ENCODE data around the gene RARRES1. TPM values are rescaled to one million over a fixed set of nuclear protein-coding genes. Genes with fewer than 3 reads are reported as not detected.

The RARRES1 gene
- total RNA-seq, 1 experiment from 2014 or later: not detected

DNA sequence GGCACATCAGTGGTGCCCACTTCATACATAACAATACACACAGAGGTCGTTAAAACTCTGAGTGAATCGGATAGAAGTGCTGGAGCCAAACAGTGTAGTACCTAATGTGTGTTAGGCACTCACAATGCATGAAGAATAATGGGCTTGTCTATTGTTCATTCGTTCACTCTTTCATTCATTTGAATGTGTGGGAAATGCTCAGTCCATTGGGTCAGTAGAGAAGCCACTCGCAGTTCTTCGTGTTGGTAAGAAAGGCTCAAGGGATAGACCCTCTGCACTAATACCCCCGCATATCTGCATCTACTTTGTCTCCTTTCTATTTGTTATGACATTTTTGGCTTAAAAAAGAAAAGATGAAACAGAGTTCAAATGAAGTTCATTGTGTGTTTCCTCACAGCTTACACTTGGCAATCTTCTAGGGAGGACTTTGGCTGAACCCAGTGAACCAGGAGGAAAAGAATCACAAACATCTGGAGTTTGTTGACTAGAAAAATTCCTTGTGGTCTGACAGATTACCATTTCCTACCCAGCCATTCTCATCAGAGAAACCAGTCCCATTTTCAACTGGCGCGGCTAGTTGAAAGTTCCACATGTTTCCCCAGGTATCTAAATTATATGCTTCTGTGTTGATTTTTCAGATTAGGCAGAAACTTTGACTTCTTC, 36.8 kb upstream of the RARRES1 start:
- DNase-seq (ENCODE audit: low spot score): no peak
- no peak overlapping the region for H3K4me3 ChIP-seq (ENCODE audit: low read depth, low read length, poor library complexity, severe bottlenecking)
- intact Hi-C loops (cut with micrococcal nuclease; ENCODE audit: unreplicated experiment): no loop called here
- no peaks in the 10 kb centered on the region for H3K36me3 ChIP-seq (ENCODE audit: insufficient read depth, low read length, poor library complexity, severe bottlenecking)
- no peak overlapping the region for H3K27ac ChIP-seq (ENCODE audit: low read depth, low read length, poor library complexity, severe bottlenecking)
- TF ChIP-seq, protein P1, sequence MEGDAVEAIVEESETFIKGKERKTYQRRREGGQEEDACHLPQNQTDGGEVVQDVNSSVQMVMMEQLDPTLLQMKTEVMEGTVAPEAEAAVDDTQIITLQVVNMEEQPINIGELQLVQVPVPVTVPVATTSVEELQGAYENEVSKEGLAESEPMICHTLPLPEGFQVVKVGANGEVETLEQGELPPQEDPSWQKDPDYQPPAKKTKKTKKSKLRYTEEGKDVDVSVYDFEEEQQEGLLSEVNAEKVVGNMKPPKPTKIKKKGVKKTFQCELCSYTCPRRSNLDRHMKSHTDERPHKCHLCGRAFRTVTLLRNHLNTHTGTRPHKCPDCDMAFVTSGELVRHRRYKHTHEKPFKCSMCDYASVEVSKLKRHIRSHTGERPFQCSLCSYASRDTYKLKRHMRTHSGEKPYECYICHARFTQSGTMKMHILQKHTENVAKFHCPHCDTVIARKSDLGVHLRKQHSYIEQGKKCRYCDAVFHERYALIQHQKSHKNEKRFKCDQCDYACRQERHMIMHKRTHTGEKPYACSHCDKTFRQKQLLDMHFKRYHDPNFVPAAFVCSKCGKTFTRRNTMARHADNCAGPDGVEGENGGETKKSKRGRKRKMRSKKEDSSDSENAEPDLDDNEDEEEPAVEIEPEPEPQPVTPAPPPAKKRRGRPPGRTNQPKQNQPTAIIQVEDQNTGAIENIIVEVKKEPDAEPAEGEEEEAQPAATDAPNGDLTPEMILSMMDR (conservative IDR thresholded peaks at IDR 0.05; ENCODE audit: low read depth, low read length): no peak
- no peak for TF ChIP-seq EZH2 (IDR thresholded peaks at IDR 0.05; ENCODE audit: borderline replicate concordance, low read depth, low read length, poor library complexity, severe bottlenecking)
- CTCF ChIA-PET: no interaction called here
- H3K9me3 ChIP-seq (ENCODE audit: low read depth, low read length, poor library complexity, severe bottlenecking): no peaks in the 10 kb centered on the region
- POLR2A ChIA-PET (ENCODE audit: low non-redundant PET): no interaction called here
- H3K27me3 ChIP-seq (replicated peaks; ENCODE audit: insufficient read depth, low read depth, low read length, poor library complexity): no peaks in the 10 kb centered on the region
- no TSS peak for BruUV-seq (replicated peaks)
- H3K4me1 ChIP-seq (ENCODE audit: insufficient read depth, low read length, poor library complexity, severe bottlenecking): no peaks in the 10 kb centered on the region

DNA sequence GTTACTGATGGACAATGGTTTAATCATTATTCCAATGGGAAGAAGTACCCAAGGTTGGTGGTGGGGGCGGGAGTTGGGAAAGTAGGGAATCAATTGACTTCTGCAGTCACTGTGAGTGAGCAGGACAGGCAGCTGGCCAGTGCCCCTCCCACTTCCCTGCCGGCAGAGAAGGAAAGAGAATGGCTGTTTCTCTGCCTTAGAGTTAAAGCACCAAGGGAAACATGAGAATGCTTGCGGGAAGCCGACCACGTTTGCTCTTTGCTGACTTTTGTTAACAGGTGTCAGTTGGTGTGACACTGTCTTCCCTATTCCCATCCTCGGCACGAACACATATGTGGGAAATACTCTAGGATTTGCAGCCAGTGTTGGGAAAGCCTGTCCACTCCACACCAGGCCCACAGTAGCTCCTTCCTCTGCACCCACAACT, 36.1 kb upstream of the RARRES1 start:
- Histone ChIP-seq H3K9me3 (ENCODE audit: low read depth, low read length, poor library complexity, severe bottlenecking) (no peaks in the 10 kb centered on the region), H3K36me3 (ENCODE audit: insufficient read depth, low read length, poor library complexity, severe bottlenecking) (no peaks in the 10 kb centered on the region), H3K27ac (ENCODE audit: low read depth, low read length, poor library complexity, severe bottlenecking) (no peak overlapping the region), H3K27me3 (replicated peaks; ENCODE audit: insufficient read depth, low read depth, low read length, poor library complexity) (no peaks in the 10 kb centered on the region), H3K4me1 (ENCODE audit: insufficient read depth, low read length, poor library complexity, severe bottlenecking) (no peaks in the 10 kb centered on the region), H3K4me3 (ENCODE audit: low read depth, low read length, poor library complexity, severe bottlenecking) (no peak overlapping the region)
- DNase-seq (ENCODE audit: low spot score): no peak
- BruUV-seq (replicated peaks): no TSS peak
- CTCF ChIA-PET: no interaction called here
- POLR2A ChIA-PET (ENCODE audit: low non-redundant PET): no interaction called here
- TF ChIP-seq, protein P1 (conservative IDR thresholded peaks at IDR 0.05; ENCODE audit: low read depth, low read length): no peak
- no peak for TF ChIP-seq EZH2 (IDR thresholded peaks at IDR 0.05; ENCODE audit: borderline replicate concordance, low read depth, low read length, poor library complexity, severe bottlenecking)
- intact Hi-C loops (cut with micrococcal nuclease; ENCODE audit: unreplicated experiment): no loop called here

DNA sequence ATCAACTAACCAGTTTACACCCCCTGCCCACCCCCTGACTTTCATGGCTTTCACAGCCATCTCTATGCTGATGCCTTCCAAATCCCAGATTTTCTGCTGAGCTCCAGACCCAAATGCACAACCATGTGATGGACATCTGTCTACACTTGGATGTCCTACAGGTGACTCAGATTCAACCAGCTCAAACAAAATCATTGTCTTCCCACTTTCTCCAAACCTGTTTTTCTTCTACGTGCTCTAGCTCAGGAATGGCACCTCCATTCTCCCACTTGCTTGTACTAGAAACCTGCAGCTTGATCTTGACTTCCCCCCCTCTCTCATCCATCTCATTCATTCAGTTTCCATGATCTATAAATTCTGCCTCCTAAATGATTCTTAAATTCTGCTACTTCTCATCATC, 34.1 kb upstream of the RARRES1 start:
- Histone ChIP-seq H3K36me3 (ENCODE audit: insufficient read depth, low read length, poor library complexity, severe bottlenecking) (no peaks in the 10 kb centered on the region), H3K4me3 (ENCODE audit: low read depth, low read length, poor library complexity, severe bottlenecking) (no peak overlapping the region), H3K9me3 (ENCODE audit: low read depth, low read length, poor library complexity, severe bottlenecking) (no peaks in the 10 kb centered on the region), H3K27me3 (replicated peaks; ENCODE audit: insufficient read depth, low read depth, low read length, poor library complexity) (no peaks in the 10 kb centered on the region), H3K4me1 (ENCODE audit: insufficient read depth, low read length, poor library complexity, severe bottlenecking) (no peaks in the 10 kb centered on the region), H3K27ac (ENCODE audit: low read depth, low read length, poor library complexity, severe bottlenecking) (no peak overlapping the region)
- POLR2A ChIA-PET (ENCODE audit: low non-redundant PET): no interaction called here
- no peak for DNase-seq (ENCODE audit: low spot score)
- CTCF ChIA-PET: no interaction called here
- intact Hi-C loops (cut with micrococcal nuclease; ENCODE audit: unreplicated experiment): no loop called here
- no peak for TF ChIP-seq EZH2 (IDR thresholded peaks at IDR 0.05; ENCODE audit: borderline replicate concordance, low read depth, low read length, poor library complexity, severe bottlenecking)
- TF ChIP-seq, protein P1 (conservative IDR thresholded peaks at IDR 0.05; ENCODE audit: low read depth, low read length): no peak
- no TSS peak for BruUV-seq (replicated peaks)
